DOHH2 (cell line): Measurements from ENCODE around the gene SFRP5.

Experiments used
- H3F3A ChIP-seq: fragments of 200-600 bp; sonication (generic), shearing (Covaris generic); 2 replicates; pipeline ENCODE4 v1.6.0; 2016; ENCODE audit warnings: antibody characterized with exemption, mild to moderate bottlenecking; ENCODE audit not compliant: control insufficient read depth, insufficient read depth
- H3K27ac ChIP-seq: fragments of 200-600 bp; sonication (generic); 2 replicates; pipeline ENCODE4 v1.5.1; 2014; ENCODE audit warnings: low read depth, mild to moderate bottlenecking, low read length, moderate library complexity
- H3K27me3 ChIP-seq: fragments of 200-600 bp; sonication (generic); 2 replicates; pipeline ENCODE4 v1.6.1; 2014; ENCODE audit warnings: mild to moderate bottlenecking, low read length, mixed read lengths; ENCODE audit not compliant: control insufficient read depth
- H3K36me3 ChIP-seq: fragments of 200-600 bp; sonication (generic); 2 replicates; pipeline ENCODE4 v1.6.1; 2014; ENCODE audit warnings: mild to moderate bottlenecking, low read length, moderate library complexity, mixed read lengths; ENCODE audit not compliant: control insufficient read depth
- H3K4me1 ChIP-seq: fragments of 200-600 bp; sonication (generic); 2 replicates; pipeline ENCODE4 v1.6.1; 2014; ENCODE audit warnings: mild to moderate bottlenecking, low read length, mixed read lengths; ENCODE audit not compliant: control insufficient read depth
- H3K4me2 ChIP-seq: fragments of 200-600 bp; sonication (generic); 2 replicates; pipeline ENCODE4 v1.6.0; 2014; ENCODE audit warnings: mild to moderate bottlenecking, low read length, moderate library complexity
- H3K4me3 ChIP-seq: fragments of 200-600 bp; sonication (generic); 2 replicates; pipeline ENCODE4 v1.5.1; 2014; ENCODE audit warnings: mild to moderate bottlenecking, low read length, mixed read lengths
- H3K79me2 ChIP-seq: fragments of 200-600 bp; sonication (generic); 2 replicates; pipeline ENCODE4 v1.6.1; 2014; ENCODE audit warnings: mild to moderate bottlenecking, low read length, mixed read lengths; ENCODE audit not compliant: control insufficient read depth
- H3K9me2 ChIP-seq: fragments of 200-600 bp; sonication (generic); replicated peaks from 2 replicates; pipeline ENCODE4 v1.6.1; 2014; ENCODE audit warnings: mild to moderate bottlenecking, low read length, mixed read lengths; ENCODE audit not compliant: control insufficient read depth
- H3K9me3 ChIP-seq: fragments of 200-600 bp; sonication (generic); 2 replicates; pipeline ENCODE4 v1.6.1; 2014; ENCODE audit warnings: antibody characterized with exemption, low read length, mixed read lengths; ENCODE audit not compliant: control insufficient read depth, insufficient read depth
- H4K20me1 ChIP-seq: fragments of 200-600 bp; sonication (generic); 2 replicates; pipeline ENCODE4 v1.6.0; 2014; ENCODE audit warnings: low read depth, mild to moderate bottlenecking, antibody characterized with exemption, low read length, moderate library complexity; ENCODE audit not compliant: control insufficient read depth, insufficient read depth
- EZH2phosphoT487 ChIP-seq: fragments of 200-600 bp; sonication (generic); IDR thresholded peaks from 2 replicates; pipeline ENCODE4 v1.6.1; 2017; ENCODE audit warnings: borderline replicate concordance, mild to moderate bottlenecking, antibody characterized with exemption, low read length, moderate library complexity, mixed read lengths
- TF ChIP-seq, protein P1 (sequence below): fragments of 200-600 bp; sonication (generic); IDR thresholded peaks from one replicate; pipeline ENCODE4 v1.5.1; 2014; ENCODE audit warnings: antibody characterized with exemption, mild to moderate bottlenecking, low read depth, low read length; ENCODE audit not compliant: poor library complexity, severe bottlenecking

SFRP5 gene

GRCh38 chr10:97774811-97775294, 3.1 kb upstream of the SFRP5 start:
- H3K9me3 ChIP-seq, result no peaks in the 10 kb centered on the region
- peaks cover 26% of the 10 kb centered on the region for H3K27me3 ChIP-seq
- H4K20me1 ChIP-seq, result no peaks in the 10 kb centered on the region
- no peak overlapping the region for H3K27ac ChIP-seq
- no peaks in the 10 kb centered on the region for H3F3A ChIP-seq
- no peak overlapping the region for H3K4me2 ChIP-seq
- no peaks in the 10 kb centered on the region for H3K4me1 ChIP-seq
- H3K4me3 ChIP-seq, result no peak overlapping the region
- H3K36me3 ChIP-seq, result no peaks in the 10 kb centered on the region
- H3K79me2 ChIP-seq, result no peaks in the 10 kb centered on the region
- no peaks in the 10 kb centered on the region for H3K9me2 ChIP-seq
- TF ChIP-seq, protein P1, sequence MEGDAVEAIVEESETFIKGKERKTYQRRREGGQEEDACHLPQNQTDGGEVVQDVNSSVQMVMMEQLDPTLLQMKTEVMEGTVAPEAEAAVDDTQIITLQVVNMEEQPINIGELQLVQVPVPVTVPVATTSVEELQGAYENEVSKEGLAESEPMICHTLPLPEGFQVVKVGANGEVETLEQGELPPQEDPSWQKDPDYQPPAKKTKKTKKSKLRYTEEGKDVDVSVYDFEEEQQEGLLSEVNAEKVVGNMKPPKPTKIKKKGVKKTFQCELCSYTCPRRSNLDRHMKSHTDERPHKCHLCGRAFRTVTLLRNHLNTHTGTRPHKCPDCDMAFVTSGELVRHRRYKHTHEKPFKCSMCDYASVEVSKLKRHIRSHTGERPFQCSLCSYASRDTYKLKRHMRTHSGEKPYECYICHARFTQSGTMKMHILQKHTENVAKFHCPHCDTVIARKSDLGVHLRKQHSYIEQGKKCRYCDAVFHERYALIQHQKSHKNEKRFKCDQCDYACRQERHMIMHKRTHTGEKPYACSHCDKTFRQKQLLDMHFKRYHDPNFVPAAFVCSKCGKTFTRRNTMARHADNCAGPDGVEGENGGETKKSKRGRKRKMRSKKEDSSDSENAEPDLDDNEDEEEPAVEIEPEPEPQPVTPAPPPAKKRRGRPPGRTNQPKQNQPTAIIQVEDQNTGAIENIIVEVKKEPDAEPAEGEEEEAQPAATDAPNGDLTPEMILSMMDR, result no peak
- no peak for TF ChIP-seq EZH2phosphoT487

GRCh38 chr10:97773096-97773495, 1.3 kb upstream of the SFRP5 start:
- H4K20me1 ChIP-seq, result no peaks in the 10 kb centered on the region

DNA sequence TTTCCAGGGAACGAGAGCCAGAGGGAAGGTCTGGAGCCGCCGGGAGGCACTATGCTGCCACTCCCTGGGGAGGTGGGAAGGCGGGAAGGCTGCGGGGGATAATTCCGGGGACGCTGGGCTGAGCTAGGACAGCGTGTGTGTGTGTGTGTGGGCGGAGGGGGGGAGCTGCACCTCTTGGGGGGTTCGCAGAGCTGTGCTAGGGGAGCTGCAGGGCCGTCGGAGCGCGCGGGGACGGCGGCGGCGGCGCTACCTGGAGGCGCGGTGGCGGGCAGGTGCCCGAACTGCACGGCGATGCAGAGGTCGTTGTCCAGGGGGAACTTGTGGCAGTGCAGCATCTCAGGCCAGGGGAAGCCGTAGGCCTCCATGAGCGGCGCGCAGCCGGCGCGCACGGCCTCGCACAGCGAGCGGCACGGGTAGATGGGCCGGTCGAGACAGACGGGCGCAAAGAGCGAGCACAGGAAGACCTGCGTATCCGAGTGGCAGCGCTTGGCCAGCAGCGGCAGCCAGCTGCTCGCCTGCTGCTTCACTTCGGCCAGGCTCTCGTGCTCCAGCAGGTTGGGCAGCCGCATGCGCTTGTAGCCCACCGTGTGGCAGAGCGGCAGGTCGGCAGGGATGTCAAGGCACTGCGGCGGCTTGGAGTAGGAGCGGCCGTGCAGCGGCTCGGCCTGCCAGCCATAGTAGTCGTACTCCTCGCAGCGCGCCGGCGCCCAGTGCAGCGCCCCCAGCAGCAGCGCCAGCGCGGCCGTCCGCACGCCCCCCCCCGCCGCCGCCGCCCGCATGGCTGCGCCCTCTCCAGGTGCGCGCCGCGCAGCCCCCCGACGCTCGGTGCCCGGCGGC, 526 bp downstream of the SFRP5 start:
- no peaks in the 10 kb centered on the region for H3K9me3 ChIP-seq
- H3K27me3 ChIP-seq, result peaks cover 26% of the 10 kb centered on the region
- no peak overlapping the region for H3K27ac ChIP-seq
- TF ChIP-seq EZH2phosphoT487, result peak; percentile 69; the same call in 1 of the 2 replicates
- TF ChIP-seq, protein P1, result no peak
- no peaks in the 10 kb centered on the region for H3K9me2 ChIP-seq
- no peaks in the 10 kb centered on the region for H3K4me1 ChIP-seq
- no peaks in the 10 kb centered on the region for H3K36me3 ChIP-seq
- H3K4me3 ChIP-seq, result no peak overlapping the region
- H3K79me2 ChIP-seq, result no peaks in the 10 kb centered on the region
- no peaks in the 10 kb centered on the region for H3F3A ChIP-seq
- no peaks in the 10 kb centered on the region for H4K20me1 ChIP-seq
- no peak overlapping the region for H3K4me2 ChIP-seq

More at GRCh38 chr10:97773096-97773495, 1.3 kb upstream of the SFRP5 start:
- H3K4me1 ChIP-seq, result no peaks in the 10 kb centered on the region
- H3K9me3 ChIP-seq, result no peaks in the 10 kb centered on the region
- H3F3A ChIP-seq, result no peaks in the 10 kb centered on the region
- peaks cover 26% of the 10 kb centered on the region for H3K27me3 ChIP-seq
- no peak overlapping the region for H3K4me2 ChIP-seq
- no peak overlapping the region for H3K4me3 ChIP-seq
- H3K79me2 ChIP-seq, result no peaks in the 10 kb centered on the region
- H3K9me2 ChIP-seq, result no peaks in the 10 kb centered on the region
- no peak for TF ChIP-seq EZH2phosphoT487
- TF ChIP-seq, protein P1, result no peak
- no peaks in the 10 kb centered on the region for H3K36me3 ChIP-seq
- no peak overlapping the region for H3K27ac ChIP-seq
